Muscle of arm (tissue), 14 donors: ENCODE data around the gene NPC2. TPM values are rescaled to one million over a fixed set of nuclear protein-coding genes. Genes with fewer than 3 reads are reported as not detected.
A peak's percentile ranks its signal among the peaks of the same experiment; 100 is the strongest.
"Not testable (repeated sequence)": the region's sequence is repeated elsewhere in the genome, so short reads cannot be mapped to it uniquely, and the experiment has no call there.

Experiments used
- DNase-seq: peaks from one replicate; pipeline ENCODE4 v3.0.0-alpha.2; 2013
- long read RNA-seq, 11 donors: transcript quantifications; one replicate each; lab custom pipeline, GENCODE V29; 2026
- polyA plus RNA-seq, 12 donors: library from polyadenylated mRNA; unstranded; fragments of 120-200 nt; gene quantifications; one replicate each; pipeline ENCODE4 v1.2.1, GENCODE V29; 2013; ENCODE audit not compliant: insufficient read length in 12 of 12

NPC2 gene
- polyA plus RNA-seq: 100 to 1,000 TPM in 6 of 12 donors, 10 to 100 TPM in 5, not detected in 1; 74.3 to 157 (median 106) TPM
- long read RNA-seq, donor 1, transcript NPC2-207 (5 exons, 1,035 nt): major isoform, 179 of 236 reads
- long read RNA-seq, donor 1, partial matches to known transcripts: 55 of 236 reads
- long read RNA-seq, donor 1, other reads (novel, unspliced or antisense): 0 of 236 reads
- long read RNA-seq, donor 2, transcript NPC2-207 (5 exons, 1,035 nt): major isoform, 53 of 60 reads
- long read RNA-seq, donor 2, partial matches to known transcripts: 5 of 60 reads
- long read RNA-seq, donor 2, other reads (novel, unspliced or antisense): 0 of 60 reads
- long read RNA-seq, donor 3, transcript NPC2-207 (5 exons, 1,035 nt): major isoform, 37 of 37 reads
- long read RNA-seq, donor 3, partial matches to known transcripts: 0 of 37 reads
- long read RNA-seq, donor 3, other reads (novel, unspliced or antisense): 0 of 37 reads
- long read RNA-seq, donor 4, transcript NPC2-207 (5 exons, 1,035 nt): major isoform, 18 of 18 reads
- long read RNA-seq, donor 4, partial matches to known transcripts: 0 of 18 reads
- long read RNA-seq, donor 4, other reads (novel, unspliced or antisense): 0 of 18 reads
- long read RNA-seq, donor 5, transcript NPC2-207 (5 exons, 1,035 nt): major isoform, 53 of 53 reads
- long read RNA-seq, donor 5, partial matches to known transcripts: 0 of 53 reads
- long read RNA-seq, donor 5, other reads (novel, unspliced or antisense): 0 of 53 reads
- long read RNA-seq, donor 6, transcript NPC2-207 (5 exons, 1,035 nt): major isoform, 54 of 54 reads
- long read RNA-seq, donor 6, partial matches to known transcripts: 0 of 54 reads
- long read RNA-seq, donor 6, other reads (novel, unspliced or antisense): 0 of 54 reads
- long read RNA-seq, donor 7, transcript NPC2-207 (5 exons, 1,035 nt): major isoform, 41 of 78 reads
- long read RNA-seq, donor 7, partial matches to known transcripts: 7 of 78 reads
- long read RNA-seq, donor 7, other reads (novel, unspliced or antisense): 30 of 78 reads
- long read RNA-seq, donor 8, transcript NPC2-207 (5 exons, 1,035 nt): major isoform, 50 of 134 reads
- long read RNA-seq, donor 8, partial matches to known transcripts: 83 of 134 reads
- long read RNA-seq, donor 8, other reads (novel, unspliced or antisense): 0 of 134 reads
- long read RNA-seq, donor 9, transcript NPC2-207 (5 exons, 1,035 nt): major isoform, 42 of 48 reads
- long read RNA-seq, donor 9, partial matches to known transcripts: 5 of 48 reads
- long read RNA-seq, donor 9, other reads (novel, unspliced or antisense): 0 of 48 reads
- long read RNA-seq, donor 10, transcript NPC2-207 (5 exons, 1,035 nt): major isoform, 45 of 88 reads
- long read RNA-seq, donor 10, partial matches to known transcripts: 41 of 88 reads
- long read RNA-seq, donor 10, other reads (novel, unspliced or antisense): 0 of 88 reads
- long read RNA-seq, donor 11, transcript NPC2-207 (5 exons, 1,035 nt): major isoform, 87 of 100 reads
- long read RNA-seq, donor 11, partial matches to known transcripts: 12 of 100 reads
- long read RNA-seq, donor 11, other reads (novel, unspliced or antisense): 0 of 100 reads

- peak; percentile 19 for DNase-seq
Observed at GRCh38 chr14:74492776-74493342, at the start of gene NPC2. TSS of gene NPC2 (minus strand) at chr14:74493305. CDS start at chr14:74493274, 31 bp downstream.

- DNase-seq: no peak
Observed at GRCh38 chr14:74542056-74542685, 49.1 kb upstream of the NPC2 start.

GRCh38 chr14:74541225-74541624 lies 48.1 kb upstream of the NPC2 start:
- DNase-seq: no peak

- DNase-seq: no peak
Observed at GRCh38 chr14:74539503-74539902, 46.4 kb upstream of the NPC2 start.

- DNase-seq: no peak
Observed at GRCh38 chr14:74538411-74539391, 45.6 kb upstream of the NPC2 start.

- not testable (repeated sequence) for DNase-seq
Observed at GRCh38 chr14:74536336-74536735, 43.2 kb upstream of the NPC2 start.

- DNase-seq: no peak
Observed at GRCh38 chr14:74535756-74536325, 42.7 kb upstream of the NPC2 start.

GRCh38 chr14:74533576-74533975 lies 40.5 kb upstream of the NPC2 start:
- DNase-seq: no peak

- no peak for DNase-seq
Observed at GRCh38 chr14:74532246-74532645, 39.1 kb upstream of the NPC2 start.

- DNase-seq: no peak
Observed at GRCh38 chr14:74531467-74531866, 38.4 kb upstream of the NPC2 start.

GRCh38 chr14:74531006-74531405 lies 37.9 kb upstream of the NPC2 start:
- DNase-seq: no peak

- DNase-seq: no peak
Observed at GRCh38 chr14:74528886-74529285, 35.8 kb upstream of the NPC2 start.

GRCh38 chr14:74528406-74528805 lies 35.3 kb upstream of the NPC2 start:
- no peak for DNase-seq

- no peak for DNase-seq
Observed at GRCh38 chr14:74527736-74528280, 34.7 kb upstream of the NPC2 start.

GRCh38 chr14:74526854-74527585 lies 33.9 kb upstream of the NPC2 start:
- DNase-seq: no peak

GRCh38 chr14:74525361-74525851 lies 32.3 kb upstream of the NPC2 start:
- DNase-seq: peak; percentile 25

- no peak for DNase-seq
Observed at GRCh38 chr14:74524812-74525135, 31.7 kb upstream of the NPC2 start.
